ENCODE data around the gene AOPEP. TPM values are rescaled to one million over a fixed set of nuclear protein-coding genes. Genes with fewer than 3 reads are reported as not detected.

Gene AOPEP
- total RNA-seq, 1 experiment from 2014 or later: 15.0 TPM

- peaks cover 3% of the 10 kb centered on the region; the same call in 1 of the 2 replicates for H3K4me1 ChIP-seq (ENCODE audit: insufficient read depth, low read length)
- H2BK12ac ChIP-seq (ENCODE audit: insufficient read length, low read depth, low read length): no peak overlapping the region
- H3K27ac ChIP-seq (ENCODE audit: insufficient read length, low read depth, low read length): no peak overlapping the region
- H4K8ac ChIP-seq (replicated peaks; ENCODE audit: insufficient read length, low read depth, low read length): no peak overlapping the region
- no peak for TF ChIP-seq CTCF (conservative IDR thresholded peaks at IDR 0.05)
- no peaks in the 10 kb centered on the region for H3K79me1 ChIP-seq (ENCODE audit: insufficient read depth, low read depth, low read length, poor library complexity, severe bottlenecking)
- H3K56ac ChIP-seq (ENCODE audit: insufficient read length, low read depth, low read length): no peak overlapping the region
- WGBS (ENCODE audit: extremely low coverage, insufficient read length, low lambda C conversion rate): no CpG with 5 or more reads among the region's 12 CpGs
- H2AK5ac ChIP-seq (ENCODE audit: insufficient read length, low read length): no peak overlapping the region
- H4K20me1 ChIP-seq (ENCODE audit: control insufficient read depth, insufficient read depth, insufficient read length): no peaks in the 10 kb centered on the region
- DNase-seq: no peak
- H4K91ac ChIP-seq (ENCODE audit: insufficient read length, low read depth, low read length): no peak overlapping the region
- no peak overlapping the region for H3T11ph ChIP-seq (ENCODE audit: low read length)
- no peak overlapping the region for H3K23ac ChIP-seq (ENCODE audit: insufficient read length, low read depth, low read length)
- no peak overlapping the region for H2BK15ac ChIP-seq (ENCODE audit: low read depth, low read length)
- H2BK20ac ChIP-seq (ENCODE audit: low read depth, low read length, poor library complexity, severe bottlenecking): no peak overlapping the region
- H3K23me2 ChIP-seq (ENCODE audit: insufficient read length, low read depth, low read length, poor library complexity, severe bottlenecking): no peaks in the 10 kb centered on the region
- H3K79me2 ChIP-seq (ENCODE audit: insufficient read depth, low read length): no peaks in the 10 kb centered on the region
- no peaks in the 10 kb centered on the region for H3K27me3 Mint-ChIP-seq (ENCODE audit: low read depth)
- H2BK5ac ChIP-seq (ENCODE audit: insufficient read length, low read length): no peak overlapping the region
- H3K9me3 Mint-ChIP-seq: no peaks in the 10 kb centered on the region
- H4K5ac ChIP-seq (ENCODE audit: insufficient read length, low read depth, low read length): no peak overlapping the region
- H3K9ac ChIP-seq (ENCODE audit: extremely low read depth, insufficient read length, low read length): no peak overlapping the region
- no peak overlapping the region for H2AFZ ChIP-seq (ENCODE audit: low read length)
- no peaks in the 10 kb centered on the region for H3K9me3 ChIP-seq (ENCODE audit: control insufficient read depth, low read depth, low read length)
- no peak overlapping the region for H3K4me2 ChIP-seq (ENCODE audit: insufficient read depth, insufficient read length, low read length)
- H3K4me3 Mint-ChIP-seq: no peak overlapping the region
- peaks cover 47 to 56% of the 10 kb centered on the region in 2 experiments for H3K4me1 Mint-ChIP-seq
- H3K36me3 Mint-ChIP-seq (ENCODE audit: insufficient read depth in 1 of 3, low read depth in 3 of 3): peaks cover 0 to 4% (median 0%) of the 10 kb centered on the region in 3 experiments; a peak in 1 of 7 replicates
- no peak overlapping the region for H3K14ac ChIP-seq (ENCODE audit: insufficient read depth, low read length)
- peak overlapping the region; percentile 23 to 41 (median 27); a peak in 4 of 7 replicates for H3K27ac Mint-ChIP-seq
- H2BK120ac ChIP-seq (ENCODE audit: low read depth, low read length, poor library complexity, severe bottlenecking): no peak overlapping the region
- H3K4ac ChIP-seq (ENCODE audit: low read depth, low read length): no peak overlapping the region
- H3K18ac ChIP-seq (ENCODE audit: insufficient read length, low read depth, low read length): no peak overlapping the region
- H3K27me3 ChIP-seq (ENCODE audit: insufficient read depth, low read length): no peaks in the 10 kb centered on the region
These were observed 194.1 kb downstream of the AOPEP start for GRCh38 chr9:94920420-94921091.
